ENCODE results near the gene MCTP2. TPM values are rescaled to one million over a fixed set of nuclear protein-coding genes. Genes with fewer than 3 reads are reported as not detected.

The MCTP2 gene
- total and polyA plus RNA-seq, 2 of the 8 experiments (the other 6 are each of a cell fraction or from before 2014, with no cell fraction given), result 3.4 to 4.5 TPM

- Histone ChIP-seq H2BK120ac (replicated peaks; ENCODE audit: low read depth, low read length) (no peak overlapping the region), H3K4me2 (ENCODE audit: insufficient read depth in 1 of 2, low read depth in 2 of 2, low read length in 2 of 2) (no peak overlapping the region), H4K5ac (ENCODE audit: insufficient read length, low read depth, low read length) (no peak overlapping the region), H3K14ac (ENCODE audit: insufficient read length) (no peak overlapping the region), H2AK5ac (ENCODE audit: low read depth, low read length) (no peak overlapping the region), H3K4me3 (ENCODE audit: extremely low read depth in 1 of 4, insufficient read depth in 2 of 4, low read depth in 3 of 4, low read length in 4 of 4) (no peak overlapping the region), H3K27ac (ENCODE audit: low read depth, low read length) (no peak overlapping the region), H3K4ac (replicated peaks; ENCODE audit: insufficient read length, low read depth, low read length) (no peak overlapping the region), H2BK12ac (ENCODE audit: low read depth, low read length) (no peak overlapping the region), H3K23ac (ENCODE audit: insufficient read length) (no peak overlapping the region), H3K79me1 (ENCODE audit: low read depth, low read length) (no peaks in the 10 kb centered on the region), H3K9ac (replicated peaks in 1 of 4; ENCODE audit: extremely low read depth in 1 of 4, low read depth in 3 of 4, low read length in 3 of 4) (no peak overlapping the region), H4K91ac (replicated peaks; ENCODE audit: insufficient read length, low read length) (no peak overlapping the region), H4K8ac (ENCODE audit: extremely low read depth, insufficient read depth, low read length) (no peak overlapping the region), H3K23me2 (ENCODE audit: low read depth, low read length) (no peaks in the 10 kb centered on the region), H3K27me3 (replicated peaks in 1 of 4; ENCODE audit: control insufficient read depth in 3 of 4, extremely low read depth in 1 of 4, insufficient read depth in 3 of 4, low read length in 3 of 4) (no peaks in the 10 kb centered on the region), H3K4me1 (replicated peaks in 1 of 4; ENCODE audit: control insufficient read depth in 3 of 4, insufficient read depth in 4 of 4, low read length in 3 of 4) (no peaks in the 10 kb centered on the region; a peak in 1 of 7 replicates), H3K9me3 (ENCODE audit: insufficient read depth in 2 of 2, low read depth in 1 of 2, low read length in 1 of 2) (0 out of 4 replicates have a peak, but pooled peaks cover 0 to 5% of the 10 kb centered on the region in 2 experiments), H2BK5ac (ENCODE audit: low read depth, low read length) (no peak overlapping the region), H3K36me3 (ENCODE audit: control insufficient read depth in 2 of 4, insufficient read depth in 4 of 4, low read length in 3 of 4) (no peaks in the 10 kb centered on the region), H3K79me2 (ENCODE audit: control insufficient read depth in 1 of 2, insufficient read depth in 2 of 2, low read length in 2 of 2) (no peaks in the 10 kb centered on the region), H3K56ac (replicated peaks; ENCODE audit: insufficient read length, low read depth, low read length) (no peak overlapping the region), H2BK15ac (ENCODE audit: low read length) (no peak overlapping the region), H2AFZ (ENCODE audit: low read length) (no peak overlapping the region), H4K20me1 (replicated peaks in 1 of 2; ENCODE audit: control insufficient read depth in 1 of 2, insufficient read depth in 2 of 2, low read length in 2 of 2) (no peaks in the 10 kb centered on the region), H3K18ac (ENCODE audit: extremely low read depth, low read length) (no peak overlapping the region), H2BK20ac (ENCODE audit: low read length) (no peak overlapping the region)
- CTCF ChIA-PET (ENCODE audit: partially characterized antibody), result interaction anchor here (1.2 to 2.4 kb wide), 2 partner anchors 10 to 85 kb away, joined by 4 to 12 read pairs; no protein-coding TSS in a partner anchor
- FAIRE-seq (no peak), DNase-seq (ENCODE audit: low read depth in 1 of 2, low spot score in 2 of 2) (no peak)
- POLR2A ChIA-PET (ENCODE audit: partially characterized antibody), result no interaction called here
- WGBS, 2 experiments (ENCODE audit: extremely low coverage in 1 of 2, insufficient coverage in 1 of 2, insufficient read length in 1 of 2, insufficient replicate concordance in 2 of 2, low coverage in 1 of 2, low lambda C conversion rate in 2 of 2, missing lambda C conversion rate in 1 of 2), result 92% methylated on average over 2 of the region's 2 CpGs; no CpG with 5 or more reads in 1 of the 2 experiments
- no peak for TF ChIP-seq CHD2 (IDR thresholded peaks at IDR 0.05; ENCODE audit: low read length)
- no peak for TF ChIP-seq RXRA (IDR thresholded peaks at IDR 0.05; ENCODE audit: insufficient read depth, low read depth, low read length)
- no peak for TF ChIP-seq SIRT6 (IDR thresholded peaks at IDR 0.05; ENCODE audit: low read length)
- no peak for TF ChIP-seq FOSL1 (IDR thresholded peaks at IDR 0.05; ENCODE audit: insufficient read depth, low read depth, low read length)
- TF ChIP-seq EZH2 (IDR thresholded peaks at IDR 0.05; ENCODE audit: low read depth, low read length, severe bottlenecking), result no peak
- TF ChIP-seq TAF7 (optimal IDR thresholded peaks at IDR 0.05; ENCODE audit: borderline replicate concordance, low read depth, low read length), result no peak
- TF ChIP-seq RBBP5 (IDR thresholded peaks at IDR 0.05; ENCODE audit: borderline replicate concordance, low read depth, low read length), result no peak
- no peak for TF ChIP-seq POLR2A (IDR thresholded peaks at IDR 0.05; ENCODE audit: control extremely low read depth in 1 of 2, low read depth in 2 of 2, low read length in 2 of 2)
These were observed 8.1 kb downstream of the MCTP2 start for GRCh38 chr15:94239474-94239873.
